ENCODE data around the gene DMTF1.
"Not testable (repeated sequence)": the region's sequence is repeated elsewhere in the genome, so short reads cannot be mapped to it uniquely, and the experiment has no call there.

DMTF1 gene

DNA sequence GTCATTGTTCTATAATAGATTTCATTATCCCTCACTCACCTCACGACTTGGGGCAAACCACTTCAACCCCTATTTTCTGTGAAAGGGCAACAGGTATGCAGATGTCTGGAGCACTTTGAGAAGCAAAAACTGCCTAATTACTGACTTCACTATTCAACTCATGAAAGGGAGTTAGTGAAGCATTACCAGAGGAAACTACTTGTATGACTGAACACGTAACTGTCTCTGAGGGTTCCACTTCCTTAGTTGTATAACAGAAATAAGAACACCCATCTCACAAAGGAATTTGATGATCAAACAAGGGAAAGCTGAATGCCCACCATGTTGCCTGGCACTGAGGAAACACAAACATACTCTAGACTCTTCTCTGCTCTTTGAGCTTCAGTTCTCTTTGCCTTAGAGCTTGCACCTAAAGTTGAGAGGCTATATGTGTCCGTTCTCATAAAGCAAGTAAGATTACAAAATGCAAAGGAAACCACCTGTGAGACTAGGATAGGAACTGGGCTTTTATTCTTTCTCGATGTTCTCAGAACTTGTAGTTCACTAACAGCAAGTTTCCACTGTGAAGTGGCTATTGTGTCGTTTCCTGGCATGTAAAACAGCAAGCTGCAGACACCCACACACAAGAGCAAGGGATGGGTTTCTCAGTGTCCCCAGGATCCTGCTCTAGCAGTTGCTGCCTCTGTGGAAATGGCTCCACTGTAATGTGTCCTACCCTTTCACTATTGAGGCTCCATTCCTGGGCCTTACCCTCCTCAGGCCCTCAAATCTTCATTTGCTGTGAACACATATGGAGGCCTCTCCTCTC lies 64.7 kb downstream of the DMTF1 start:
- no peaks in the 10 kb centered on the region for H3K9me3 Mint-ChIP-seq
- H3K4me1 Mint-ChIP-seq (ENCODE audit: low read depth), result peaks cover 70% of the 10 kb centered on the region
- peak overlapping the region; percentile 98 for H3K4me3 Mint-ChIP-seq
- peaks cover 4% of the 10 kb centered on the region for H3K27me3 Mint-ChIP-seq
- peak overlapping the region; percentile 98 for H3K27ac Mint-ChIP-seq
- peaks cover 73% of the 10 kb centered on the region for H3K36me3 Mint-ChIP-seq (ENCODE audit: low read depth)
- peak; percentile 60 for DNase-seq

DNA sequence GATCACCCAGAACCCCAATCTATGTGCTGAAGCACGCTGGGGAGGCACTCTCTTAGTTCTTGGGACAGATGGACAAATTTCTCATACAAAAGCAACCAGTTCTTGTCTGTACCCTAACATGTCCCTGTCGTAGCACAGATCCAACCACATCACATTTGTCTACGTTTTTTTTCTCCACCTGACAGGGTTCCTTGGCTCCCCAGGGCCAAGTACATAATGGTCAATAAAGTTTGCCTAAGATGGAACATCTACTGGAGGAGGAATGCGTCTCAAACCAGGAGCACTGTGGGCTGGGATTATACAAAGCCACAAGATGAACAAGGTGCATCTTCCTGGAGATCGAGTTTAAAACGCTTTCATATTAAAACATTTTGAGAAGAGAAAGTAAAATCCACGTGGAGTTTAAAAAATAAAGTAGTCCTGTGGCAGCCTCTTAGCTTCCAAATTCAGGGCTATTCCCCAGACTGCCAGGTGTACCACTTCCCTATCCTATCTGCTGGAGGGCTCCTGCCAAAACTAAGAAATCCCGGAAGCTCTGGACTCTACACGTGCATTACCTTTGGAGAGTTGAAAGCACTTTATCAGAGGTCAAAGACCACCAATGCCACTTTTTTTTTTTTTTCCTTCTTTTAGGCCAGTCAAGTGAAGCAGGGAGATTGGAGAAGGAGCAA lies 65.9 kb downstream of the DMTF1 start:
- peak overlapping the region; percentile 98 for H3K4me3 Mint-ChIP-seq
- peak overlapping the region; percentile 98 for H3K27ac Mint-ChIP-seq
- H3K9me3 Mint-ChIP-seq, result no peaks in the 10 kb centered on the region
- DNase-seq, result no peak
- H3K4me1 Mint-ChIP-seq (ENCODE audit: low read depth), result peaks cover 58% of the 10 kb centered on the region
- peaks cover 4% of the 10 kb centered on the region for H3K27me3 Mint-ChIP-seq
- H3K36me3 Mint-ChIP-seq (ENCODE audit: low read depth), result peaks cover 62% of the 10 kb centered on the region

DNA sequence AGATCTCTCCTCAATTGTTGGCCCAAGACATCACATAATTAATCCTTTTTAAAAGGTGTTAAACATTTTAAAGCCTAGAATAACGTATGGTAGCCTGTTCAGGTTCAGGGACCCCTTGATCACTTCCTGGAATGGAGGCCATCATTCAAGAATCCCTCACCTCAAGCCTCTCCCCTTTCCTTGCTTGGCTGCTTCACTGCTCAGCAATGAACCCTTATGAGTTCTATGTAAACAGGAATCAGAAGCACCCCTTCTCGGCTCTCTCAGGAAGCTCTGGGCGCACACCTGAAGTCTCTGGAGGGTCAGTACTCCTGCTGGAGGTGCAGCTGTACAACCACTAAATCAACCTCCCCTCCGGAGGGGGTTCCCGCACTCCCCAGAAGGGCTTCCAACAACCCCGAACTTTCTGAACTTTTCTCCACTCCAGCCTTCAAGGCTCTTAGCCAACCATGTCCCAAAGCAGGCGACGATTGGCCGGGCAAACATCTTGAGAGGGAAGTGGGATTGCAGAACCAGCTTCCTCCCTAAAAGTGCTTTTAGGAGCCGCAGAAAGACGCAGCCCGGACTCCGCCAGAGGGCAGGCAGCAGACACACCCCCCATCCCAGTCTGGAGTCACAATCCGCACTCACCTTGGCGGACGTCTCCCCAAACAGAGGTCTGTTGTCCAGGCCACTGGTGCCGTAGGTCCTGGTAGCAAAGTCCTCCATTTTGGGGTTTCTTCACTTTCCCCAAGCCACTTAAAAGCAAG lies 66.7 kb downstream of the DMTF1 start:
- DNase-seq, result no peak
- H3K27me3 Mint-ChIP-seq, result peaks cover 4% of the 10 kb centered on the region
- H3K9me3 Mint-ChIP-seq, result no peaks in the 10 kb centered on the region
- H3K36me3 Mint-ChIP-seq (ENCODE audit: low read depth), result peaks cover 53% of the 10 kb centered on the region
- H3K4me3 Mint-ChIP-seq, result peak overlapping the region; percentile 98
- peak overlapping the region; percentile 98 for H3K27ac Mint-ChIP-seq
- H3K4me1 Mint-ChIP-seq (ENCODE audit: low read depth), result peaks cover 49% of the 10 kb centered on the region

DNA sequence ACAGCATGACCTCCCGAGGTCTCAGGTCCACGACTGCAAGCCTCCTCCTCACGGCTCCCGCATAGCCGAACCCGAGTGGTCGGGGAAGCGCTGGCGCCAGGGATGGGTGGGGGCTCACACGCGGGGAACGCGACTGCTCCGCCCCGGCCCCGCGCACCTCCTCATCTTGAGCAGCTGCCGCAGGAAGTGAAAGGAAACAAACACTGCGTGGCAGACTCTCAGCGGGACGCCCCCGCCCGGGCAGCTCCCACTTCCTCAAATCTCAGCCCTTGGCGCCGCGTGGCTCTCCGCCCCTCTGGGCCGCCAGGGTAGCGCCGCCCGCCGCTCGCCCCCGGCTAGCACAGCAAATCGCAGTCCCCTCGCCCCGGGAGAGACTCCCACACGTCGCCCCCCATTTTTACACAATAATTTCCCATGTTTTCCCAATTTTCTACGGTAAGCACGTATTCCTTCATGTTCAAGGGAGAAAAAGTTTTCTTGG lies 67.3 kb downstream of the DMTF1 start, which contains the start of gene TMEM243:
Gene TMEM243 (minus strand): TSS at position 188 of the 481 bp plus-strand sequence. CDS start 229 bp downstream, outside the sequence.
- H3K36me3 Mint-ChIP-seq (ENCODE audit: low read depth), result peaks cover 47% of the 10 kb centered on the region
- H3K27ac Mint-ChIP-seq, result peak within 1 kb of the TSS; percentile 98
- peaks cover 43% of the 10 kb centered on the region for H3K4me1 Mint-ChIP-seq (ENCODE audit: low read depth)
- no peaks in the 10 kb centered on the region for H3K9me3 Mint-ChIP-seq
- peak; percentile 85 for DNase-seq
- peak within 1 kb of the TSS; percentile 98 for H3K4me3 Mint-ChIP-seq
- H3K27me3 Mint-ChIP-seq, result peaks cover 4% of the 10 kb centered on the region

DNA sequence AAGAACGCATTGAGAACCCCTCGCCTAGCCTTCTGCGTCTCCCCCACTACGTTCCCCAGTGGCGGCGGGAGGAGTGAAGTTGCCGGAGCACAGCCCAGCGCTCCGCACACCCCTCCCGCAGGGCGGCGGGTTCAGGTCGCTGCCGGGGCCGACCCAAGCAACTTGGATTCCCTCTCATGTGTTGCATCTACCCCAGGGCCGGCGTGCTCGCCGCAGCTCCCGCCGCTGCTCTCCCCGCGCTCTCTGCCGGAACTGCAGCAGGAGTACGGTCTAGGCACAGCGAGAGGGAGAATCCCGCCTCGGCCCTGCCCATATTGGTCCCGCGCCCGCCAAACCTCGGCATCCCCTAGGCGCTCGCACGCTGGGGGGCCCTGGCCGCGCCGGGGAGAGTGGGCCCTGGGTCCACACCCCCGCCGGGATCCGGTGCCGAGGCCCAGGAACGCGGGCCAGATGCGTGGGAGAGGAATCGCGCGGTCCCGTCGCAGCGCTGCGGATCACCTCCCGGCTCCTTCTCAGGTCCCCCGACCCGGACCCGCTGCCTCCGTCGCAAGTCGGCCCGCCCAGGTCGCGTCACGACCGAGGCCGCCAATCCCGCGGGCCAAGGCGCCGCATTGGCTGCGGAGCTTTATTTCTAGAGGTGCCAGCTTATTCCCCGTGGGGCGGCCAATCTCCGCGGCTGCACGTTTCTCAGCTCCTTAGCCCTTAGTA lies 67.9 kb downstream of the DMTF1 start:
- Mint-ChIP-seq H3K27me3 (peaks cover 4% of the 10 kb centered on the region), H3K4me3 (peak overlapping the region; percentile 98), H3K27ac (peak overlapping the region; percentile 98), H3K4me1 (ENCODE audit: low read depth) (peaks cover 38% of the 10 kb centered on the region), H3K9me3 (no peaks in the 10 kb centered on the region), H3K36me3 (ENCODE audit: low read depth) (peaks cover 42% of the 10 kb centered on the region)
- DNase-seq, result peak; percentile 90

DNA sequence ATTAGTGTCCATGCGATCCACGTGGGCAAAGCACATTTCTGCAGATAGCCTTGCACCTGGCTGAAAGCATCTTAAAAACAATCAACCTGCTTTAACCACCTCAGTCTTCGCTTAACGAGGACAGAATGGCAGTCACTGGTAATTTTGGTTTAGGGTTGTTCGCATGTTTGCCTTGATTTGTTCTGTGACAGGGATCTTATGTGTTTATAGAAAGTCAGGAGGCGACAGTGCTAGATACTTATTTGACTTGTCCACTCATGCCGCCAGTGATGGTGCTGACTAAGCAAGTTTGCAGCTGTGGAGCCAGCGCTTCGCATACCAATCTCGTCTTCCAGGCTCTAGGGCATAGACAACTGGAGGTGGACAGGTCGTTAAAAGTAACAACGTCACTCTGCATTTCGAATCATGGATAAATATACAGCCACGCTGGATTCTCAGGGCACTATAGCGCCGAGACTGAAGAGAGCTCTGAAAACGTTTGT lies 68.5 kb downstream of the DMTF1 start:
- peak overlapping the region; percentile 98 for H3K4me3 Mint-ChIP-seq
- no peaks in the 10 kb centered on the region for H3K9me3 Mint-ChIP-seq
- H3K27ac Mint-ChIP-seq, result peak overlapping the region; percentile 98
- peaks cover 38% of the 10 kb centered on the region for H3K36me3 Mint-ChIP-seq (ENCODE audit: low read depth)
- H3K27me3 Mint-ChIP-seq, result peaks cover 4% of the 10 kb centered on the region
- H3K4me1 Mint-ChIP-seq (ENCODE audit: low read depth), result peaks cover 35% of the 10 kb centered on the region
- DNase-seq, result no peak

DNA sequence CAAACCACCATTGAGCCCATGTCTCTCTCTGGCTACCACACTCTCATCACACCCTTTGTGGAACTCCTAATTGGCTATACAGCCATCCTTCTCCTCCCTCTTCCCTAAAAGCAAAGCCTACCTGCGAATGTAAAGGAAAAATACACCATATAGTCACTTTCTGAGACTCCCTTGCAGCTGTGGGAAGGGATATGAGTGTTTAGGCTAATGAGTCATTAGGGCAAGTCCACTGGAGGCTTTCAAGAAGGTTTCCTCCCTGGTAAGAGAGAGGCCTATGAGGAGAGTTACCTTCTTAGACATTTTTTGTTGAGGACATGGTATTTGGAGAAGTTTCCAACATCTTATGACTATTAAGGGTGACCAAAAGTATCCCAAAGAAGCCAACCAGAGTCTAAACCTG lies 71.4 kb downstream of the DMTF1 start:
- no peak for DNase-seq
- H3K36me3 Mint-ChIP-seq (ENCODE audit: low read depth), result peaks cover 15% of the 10 kb centered on the region
- H3K4me3 Mint-ChIP-seq, result no peak overlapping the region
- no peaks in the 10 kb centered on the region for H3K9me3 Mint-ChIP-seq
- peaks cover 4% of the 10 kb centered on the region for H3K27me3 Mint-ChIP-seq
- no peak overlapping the region for H3K27ac Mint-ChIP-seq
- H3K4me1 Mint-ChIP-seq (ENCODE audit: low read depth), result peaks cover 22% of the 10 kb centered on the region

DNA sequence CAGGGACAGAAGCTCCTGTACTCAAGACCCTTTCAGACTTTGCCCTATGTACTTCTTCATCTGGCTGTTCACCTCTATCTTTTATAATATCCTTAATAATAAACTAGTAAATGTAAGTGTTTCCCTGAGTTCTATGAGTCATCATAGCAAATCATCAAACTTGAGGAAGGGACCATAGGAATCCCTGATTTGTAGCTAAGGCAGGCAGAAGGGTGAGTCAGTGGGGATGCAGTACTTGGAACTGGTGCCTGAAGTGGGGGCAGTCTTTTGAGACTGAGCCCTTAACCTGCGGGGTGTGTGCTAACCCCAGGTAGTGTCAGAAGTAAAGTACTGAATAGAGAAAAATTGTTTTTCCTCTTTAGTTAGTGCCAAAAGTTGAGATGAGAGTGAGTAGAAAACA lies 73.4 kb downstream of the DMTF1 start:
- DNase-seq, result no peak
- H3K27ac Mint-ChIP-seq, result no peak overlapping the region
- peaks cover 20% of the 10 kb centered on the region for H3K4me1 Mint-ChIP-seq (ENCODE audit: low read depth)

DNA sequence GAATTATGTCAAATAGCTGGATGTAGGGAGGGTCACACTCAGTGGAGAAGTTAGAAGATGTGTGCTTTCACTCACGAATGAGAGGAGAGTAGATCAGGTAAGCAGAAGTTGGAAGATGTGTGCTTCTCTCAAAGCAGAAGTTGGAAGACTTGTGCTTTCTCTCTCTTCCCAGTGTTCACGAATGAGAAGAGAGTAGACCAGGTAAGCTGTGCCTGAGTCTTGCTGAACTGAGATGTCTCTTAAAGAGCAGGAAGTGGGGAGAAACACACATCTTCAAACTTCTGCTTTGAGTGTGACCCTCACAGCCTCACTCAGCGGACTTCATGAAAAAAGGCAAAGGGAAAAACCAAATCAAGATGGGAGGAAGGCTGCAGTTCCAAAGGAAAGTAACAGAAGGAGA lies 74.2 kb downstream of the DMTF1 start:
- DNase-seq, result no peak
- peaks cover 1% of the 10 kb centered on the region for H3K27me3 Mint-ChIP-seq
- no peak overlapping the region for H3K4me3 Mint-ChIP-seq
- no peaks in the 10 kb centered on the region for H3K9me3 Mint-ChIP-seq
- H3K27ac Mint-ChIP-seq, result no peak overlapping the region
- H3K4me1 Mint-ChIP-seq (ENCODE audit: low read depth), result peaks cover 12% of the 10 kb centered on the region
- no peaks in the 10 kb centered on the region for H3K36me3 Mint-ChIP-seq (ENCODE audit: low read depth)

More for the DNA sequence above, 73.4 kb downstream of the DMTF1 start:
- peaks cover 4% of the 10 kb centered on the region for H3K27me3 Mint-ChIP-seq
- no peaks in the 10 kb centered on the region for H3K9me3 Mint-ChIP-seq
- no peak overlapping the region for H3K4me3 Mint-ChIP-seq
- H3K36me3 Mint-ChIP-seq (ENCODE audit: low read depth), result no peaks in the 10 kb centered on the region

DNA sequence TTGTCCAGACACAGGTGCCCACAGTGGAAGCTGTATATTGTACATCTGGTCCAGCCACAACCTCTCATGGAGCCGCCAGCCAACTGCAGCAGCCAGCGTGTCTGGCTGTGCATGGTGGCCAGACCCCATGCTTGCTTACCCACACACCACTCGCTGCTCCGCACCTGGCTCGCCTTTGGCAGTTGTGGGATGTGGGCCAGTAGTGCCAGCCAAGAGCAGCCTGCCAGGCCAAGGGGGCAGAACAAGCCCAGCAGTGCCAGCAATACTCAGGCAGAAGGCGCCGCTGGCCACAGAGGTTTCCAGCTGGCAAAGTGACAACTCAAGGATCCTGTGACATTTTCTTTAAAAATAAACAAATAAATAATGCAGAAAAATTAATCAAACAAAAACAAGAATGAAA lies 79.0 kb downstream of the DMTF1 start:
- no peaks in the 10 kb centered on the region for H3K9me3 Mint-ChIP-seq
- H3K4me1 Mint-ChIP-seq (ENCODE audit: low read depth), result peaks cover 6% of the 10 kb centered on the region
- H3K27ac Mint-ChIP-seq, result no peak overlapping the region
- no peaks in the 10 kb centered on the region for H3K36me3 Mint-ChIP-seq (ENCODE audit: low read depth)
- H3K4me3 Mint-ChIP-seq, result no peak overlapping the region
- DNase-seq, result no peak
- no peaks in the 10 kb centered on the region for H3K27me3 Mint-ChIP-seq

DNA sequence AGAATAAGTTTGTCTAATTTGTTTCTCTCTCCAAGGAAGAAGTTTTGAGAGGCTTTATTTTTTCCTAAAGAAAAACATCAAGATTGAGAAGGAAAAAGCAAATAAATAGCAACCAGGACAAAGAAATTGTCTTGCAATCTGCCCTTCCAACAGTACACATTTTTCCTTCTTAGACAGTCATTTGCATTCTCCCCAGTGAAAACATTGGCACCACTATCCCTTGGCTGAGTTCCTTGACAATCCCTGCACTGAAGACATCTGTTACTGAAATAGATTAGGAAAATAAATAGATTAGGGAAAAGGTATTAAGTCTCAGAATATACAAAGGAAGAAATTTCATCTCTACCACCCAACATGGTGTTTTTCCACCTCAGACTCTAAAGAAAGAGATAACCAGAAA lies 79.5 kb downstream of the DMTF1 start:
- H3K4me1 Mint-ChIP-seq (ENCODE audit: low read depth), result peaks cover 3% of the 10 kb centered on the region
- H3K4me3 Mint-ChIP-seq, result no peak overlapping the region
- no peaks in the 10 kb centered on the region for H3K9me3 Mint-ChIP-seq
- H3K27ac Mint-ChIP-seq, result no peak overlapping the region
- H3K36me3 Mint-ChIP-seq (ENCODE audit: low read depth), result no peaks in the 10 kb centered on the region
- DNase-seq, result no peak
- no peaks in the 10 kb centered on the region for H3K27me3 Mint-ChIP-seq

DNA sequence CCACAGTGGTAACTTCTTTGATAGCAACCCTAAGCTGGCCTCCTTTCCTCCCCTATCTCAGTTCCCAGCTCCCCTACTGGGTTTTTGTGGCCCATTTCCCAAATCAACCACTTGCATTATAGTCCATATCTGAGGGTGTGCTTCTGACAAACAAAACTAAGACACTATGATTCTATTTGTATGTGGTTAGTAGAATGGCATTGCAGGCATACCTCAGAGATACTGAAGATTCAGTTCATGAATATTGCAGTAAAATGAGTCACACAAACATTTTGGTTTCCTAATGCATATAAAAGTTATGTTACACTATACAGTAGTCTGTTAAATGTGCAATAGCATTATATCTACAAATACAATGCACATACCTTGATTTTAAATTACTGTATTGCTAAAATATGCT lies 82.7 kb downstream of the DMTF1 start:
- Mint-ChIP-seq H3K4me1 (ENCODE audit: low read depth) (peaks cover 4% of the 10 kb centered on the region), H3K27ac (no peak overlapping the region), H3K27me3 (peaks cover 3% of the 10 kb centered on the region), H3K4me3 (no peak overlapping the region), H3K36me3 (ENCODE audit: low read depth) (no peaks in the 10 kb centered on the region), H3K9me3 (no peaks in the 10 kb centered on the region)
- DNase-seq, result no peak

DNA sequence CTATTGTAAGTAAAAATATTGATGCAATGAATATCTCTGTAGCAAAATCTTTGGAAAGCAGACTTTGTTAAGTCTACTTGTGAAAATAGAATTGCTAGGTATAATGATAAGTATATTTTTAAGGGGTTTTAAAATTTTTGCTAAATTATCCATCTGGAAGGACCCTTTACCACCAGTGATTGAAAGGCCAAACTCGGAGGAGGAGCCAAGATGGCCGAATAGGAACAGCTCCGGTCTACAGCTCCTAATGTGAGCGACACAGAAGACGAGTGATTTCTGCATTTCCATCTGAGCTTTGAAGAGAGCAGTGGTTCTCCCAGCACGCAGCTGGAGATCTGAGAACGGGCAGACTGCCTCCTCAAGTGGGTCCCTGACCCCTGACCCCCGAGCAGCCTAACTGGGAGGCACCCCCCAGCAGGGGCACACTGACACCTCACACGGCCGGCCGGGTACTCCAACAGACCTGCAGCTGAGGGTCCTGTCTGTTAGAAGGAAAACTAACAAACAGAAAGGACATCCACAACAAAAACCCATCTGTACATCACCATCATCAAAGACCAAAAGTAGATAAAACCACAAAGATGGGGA lies 86.3 kb downstream of the DMTF1 start:
- not testable (repeated sequence) for DNase-seq; H3K36me3 Mint-ChIP-seq (ENCODE audit: low read depth); H3K4me3 Mint-ChIP-seq; H3K4me1 Mint-ChIP-seq (ENCODE audit: low read depth); H3K27me3 Mint-ChIP-seq; H3K27ac Mint-ChIP-seq; H3K9me3 Mint-ChIP-seq

DNA sequence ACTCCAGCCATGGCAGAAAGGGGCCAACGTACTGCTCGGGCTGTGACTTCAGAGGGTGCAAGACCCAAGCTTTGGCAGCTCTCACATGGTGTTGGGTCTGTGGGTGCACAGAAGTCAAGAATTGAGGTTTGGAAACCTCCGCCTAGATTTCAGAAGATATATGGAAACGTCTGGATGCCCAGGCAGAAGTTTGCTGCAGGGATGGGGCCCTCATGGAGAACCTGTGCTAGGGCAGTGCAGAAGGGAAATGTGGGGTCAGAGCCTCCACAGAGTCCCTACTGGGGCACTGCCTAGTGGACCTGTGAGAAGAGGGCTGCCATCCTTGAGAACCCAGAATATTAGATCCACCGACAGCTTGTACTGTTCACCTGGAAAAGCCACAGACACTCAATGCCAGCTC lies 93.4 kb downstream of the DMTF1 start:
- DNase-seq; H3K4me1 Mint-ChIP-seq (ENCODE audit: low read depth); H3K4me3 Mint-ChIP-seq; H3K27ac Mint-ChIP-seq; H3K27me3 Mint-ChIP-seq; H3K36me3 Mint-ChIP-seq (ENCODE audit: low read depth): not testable (repeated sequence)
- peaks cover 17% of the 10 kb centered on the region for H3K9me3 Mint-ChIP-seq

All from activated T-cell treated with anti-CD3 and anti-CD28 coated beads, Interleukin-2, amount 50 U/mL, for 24 hours (primary cell).